ENCODE data around the gene SELENOW.

- TF ChIP-seq, protein P1, sequence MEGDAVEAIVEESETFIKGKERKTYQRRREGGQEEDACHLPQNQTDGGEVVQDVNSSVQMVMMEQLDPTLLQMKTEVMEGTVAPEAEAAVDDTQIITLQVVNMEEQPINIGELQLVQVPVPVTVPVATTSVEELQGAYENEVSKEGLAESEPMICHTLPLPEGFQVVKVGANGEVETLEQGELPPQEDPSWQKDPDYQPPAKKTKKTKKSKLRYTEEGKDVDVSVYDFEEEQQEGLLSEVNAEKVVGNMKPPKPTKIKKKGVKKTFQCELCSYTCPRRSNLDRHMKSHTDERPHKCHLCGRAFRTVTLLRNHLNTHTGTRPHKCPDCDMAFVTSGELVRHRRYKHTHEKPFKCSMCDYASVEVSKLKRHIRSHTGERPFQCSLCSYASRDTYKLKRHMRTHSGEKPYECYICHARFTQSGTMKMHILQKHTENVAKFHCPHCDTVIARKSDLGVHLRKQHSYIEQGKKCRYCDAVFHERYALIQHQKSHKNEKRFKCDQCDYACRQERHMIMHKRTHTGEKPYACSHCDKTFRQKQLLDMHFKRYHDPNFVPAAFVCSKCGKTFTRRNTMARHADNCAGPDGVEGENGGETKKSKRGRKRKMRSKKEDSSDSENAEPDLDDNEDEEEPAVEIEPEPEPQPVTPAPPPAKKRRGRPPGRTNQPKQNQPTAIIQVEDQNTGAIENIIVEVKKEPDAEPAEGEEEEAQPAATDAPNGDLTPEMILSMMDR (IDR thresholded peaks at IDR 0.05): no peak
- TF ChIP-seq EP300 (IDR thresholded peaks at IDR 0.05; ENCODE audit: low read depth) (no peak), POLR2A (IDR thresholded peaks at IDR 0.05) (no peak), POLR2AphosphoS5 (IDR thresholded peaks at IDR 0.05) (no peak)
Observed at GRCh38 chr19:47755762-47756626, 22.5 kb upstream of the SELENOW start.

Measured in transverse colon (tissue), 4 donors.